ENCODE measurements around the gene FRAT1. TPM values are rescaled to one million over a fixed set of nuclear protein-coding genes. Genes with fewer than 3 reads are reported as not detected.
A peak's percentile ranks its signal among the peaks of the same experiment; 100 is the strongest.

Gene FRAT1, protein sequence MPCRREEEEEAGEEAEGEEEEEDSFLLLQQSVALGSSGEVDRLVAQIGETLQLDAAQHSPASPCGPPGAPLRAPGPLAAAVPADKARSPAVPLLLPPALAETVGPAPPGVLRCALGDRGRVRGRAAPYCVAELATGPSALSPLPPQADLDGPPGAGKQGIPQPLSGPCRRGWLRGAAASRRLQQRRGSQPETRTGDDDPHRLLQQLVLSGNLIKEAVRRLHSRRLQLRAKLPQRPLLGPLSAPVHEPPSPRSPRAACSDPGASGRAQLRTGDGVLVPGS
- total RNA-seq, result 3.5 and 3.6 TPM in 2 replicates
- long read RNA-seq, result 0 reads

DNA sequence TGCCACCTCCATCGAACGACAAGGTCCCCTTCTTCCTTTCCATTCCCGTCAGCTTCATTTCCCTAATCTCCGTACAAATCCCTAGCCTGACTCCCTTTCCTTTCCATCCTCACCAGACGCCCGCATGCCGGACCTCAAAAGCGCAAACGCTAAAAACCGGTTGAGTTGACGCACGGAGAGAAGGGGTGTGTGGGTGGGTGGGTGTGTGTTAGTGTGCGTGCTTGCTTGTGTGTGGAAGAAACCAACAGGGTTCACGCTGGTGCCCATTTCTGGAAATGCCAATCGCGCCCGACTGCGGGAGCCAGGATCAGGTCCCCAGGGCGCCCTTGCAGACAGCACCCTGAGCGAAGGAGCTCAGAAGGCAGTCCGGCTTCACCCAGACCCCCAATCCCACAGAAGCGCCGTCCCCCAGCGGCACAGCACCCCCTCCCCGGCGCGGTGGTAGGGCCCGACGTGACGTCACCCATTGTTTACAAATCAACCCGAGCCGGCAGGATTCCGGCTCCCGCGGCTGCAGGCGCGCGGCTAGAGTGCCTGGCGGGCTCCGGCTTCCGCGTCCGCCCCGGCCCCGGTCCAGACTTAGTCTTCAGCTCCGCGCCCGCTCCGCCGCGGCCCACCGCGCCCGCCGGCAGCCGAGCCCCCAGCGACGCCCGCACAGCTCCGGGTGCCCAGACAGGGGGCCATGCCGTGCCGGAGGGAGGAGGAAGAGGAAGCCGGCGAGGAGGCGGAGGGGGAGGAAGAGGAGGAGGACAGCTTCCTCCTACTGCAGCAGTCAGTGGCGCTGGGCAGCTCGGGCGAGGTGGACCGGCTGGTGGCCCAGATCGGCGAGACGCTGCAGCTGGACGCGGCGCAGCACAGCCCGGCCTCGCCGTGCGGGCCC, at the start of gene FRAT1:
Gene FRAT1 (plus strand): TSS at position 500 of the 880 bp plus-strand sequence. CDS start 183 bp downstream, at position 683.
- TF ChIP-seq, protein P1, sequence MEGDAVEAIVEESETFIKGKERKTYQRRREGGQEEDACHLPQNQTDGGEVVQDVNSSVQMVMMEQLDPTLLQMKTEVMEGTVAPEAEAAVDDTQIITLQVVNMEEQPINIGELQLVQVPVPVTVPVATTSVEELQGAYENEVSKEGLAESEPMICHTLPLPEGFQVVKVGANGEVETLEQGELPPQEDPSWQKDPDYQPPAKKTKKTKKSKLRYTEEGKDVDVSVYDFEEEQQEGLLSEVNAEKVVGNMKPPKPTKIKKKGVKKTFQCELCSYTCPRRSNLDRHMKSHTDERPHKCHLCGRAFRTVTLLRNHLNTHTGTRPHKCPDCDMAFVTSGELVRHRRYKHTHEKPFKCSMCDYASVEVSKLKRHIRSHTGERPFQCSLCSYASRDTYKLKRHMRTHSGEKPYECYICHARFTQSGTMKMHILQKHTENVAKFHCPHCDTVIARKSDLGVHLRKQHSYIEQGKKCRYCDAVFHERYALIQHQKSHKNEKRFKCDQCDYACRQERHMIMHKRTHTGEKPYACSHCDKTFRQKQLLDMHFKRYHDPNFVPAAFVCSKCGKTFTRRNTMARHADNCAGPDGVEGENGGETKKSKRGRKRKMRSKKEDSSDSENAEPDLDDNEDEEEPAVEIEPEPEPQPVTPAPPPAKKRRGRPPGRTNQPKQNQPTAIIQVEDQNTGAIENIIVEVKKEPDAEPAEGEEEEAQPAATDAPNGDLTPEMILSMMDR (IDR thresholded peaks at IDR 0.05), result no peak
- Mint-ChIP-seq H3K36me3 (ENCODE audit: unreplicated experiment) (peaks cover 1% of the 10 kb centered on the region), H3K9me3 (ENCODE audit: unreplicated experiment) (no peaks in the 10 kb centered on the region), H3K4me3 (ENCODE audit: unreplicated experiment) (peak within 1 kb of the TSS; percentile 91), H3K27me3 (ENCODE audit: unreplicated experiment) (peaks cover 11% of the 10 kb centered on the region), H3K27ac (ENCODE audit: unreplicated experiment) (peak within 1 kb of the TSS; percentile 100), H3K4me1 (ENCODE audit: unreplicated experiment) (peaks cover 21% of the 10 kb centered on the region)
- DNase-seq (ENCODE audit: extremely low spot score, unreplicated experiment), result peak; percentile 94

DNA sequence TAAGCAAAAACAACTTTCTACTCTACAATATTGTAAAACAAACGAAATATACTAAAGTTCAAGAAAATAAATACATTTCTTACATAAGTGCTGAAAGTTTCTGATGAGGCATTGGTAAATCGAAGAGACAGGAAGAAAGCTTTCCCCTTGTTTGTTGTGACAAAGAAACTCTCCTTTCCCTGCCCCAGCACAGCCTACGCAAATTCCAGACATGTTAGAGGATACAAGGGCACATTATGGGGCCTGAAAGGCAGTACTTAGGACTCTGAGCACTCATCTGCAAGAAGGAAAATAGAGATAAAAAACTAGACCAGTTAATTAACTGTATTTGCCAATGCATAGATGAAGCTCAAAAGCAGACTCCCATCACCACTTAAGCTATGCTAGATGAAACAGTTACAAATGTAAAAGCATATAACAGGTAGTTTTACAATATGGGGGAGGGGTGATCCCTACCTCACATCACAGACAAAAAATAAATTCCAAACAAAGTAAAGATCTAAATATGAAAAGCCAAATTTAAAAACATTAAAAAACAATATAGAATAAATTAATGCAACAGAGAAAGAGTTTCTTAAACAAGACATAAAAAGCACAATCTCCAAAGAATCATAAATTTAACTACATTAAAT, 48.4 kb upstream of the FRAT1 start:
- H3K27ac Mint-ChIP-seq (ENCODE audit: unreplicated experiment), result no peak overlapping the region
- TF ChIP-seq, protein P1 (IDR thresholded peaks at IDR 0.05), result no peak
- DNase-seq (ENCODE audit: extremely low spot score, unreplicated experiment), result no peak
- no peaks in the 10 kb centered on the region for H3K4me1 Mint-ChIP-seq (ENCODE audit: unreplicated experiment)
- H3K9me3 Mint-ChIP-seq (ENCODE audit: unreplicated experiment), result peaks cover 3% of the 10 kb centered on the region
- H3K4me3 Mint-ChIP-seq (ENCODE audit: unreplicated experiment), result no peak overlapping the region
- H3K36me3 Mint-ChIP-seq (ENCODE audit: unreplicated experiment), result no peaks in the 10 kb centered on the region
- no peaks in the 10 kb centered on the region for H3K27me3 Mint-ChIP-seq (ENCODE audit: unreplicated experiment)

DNA sequence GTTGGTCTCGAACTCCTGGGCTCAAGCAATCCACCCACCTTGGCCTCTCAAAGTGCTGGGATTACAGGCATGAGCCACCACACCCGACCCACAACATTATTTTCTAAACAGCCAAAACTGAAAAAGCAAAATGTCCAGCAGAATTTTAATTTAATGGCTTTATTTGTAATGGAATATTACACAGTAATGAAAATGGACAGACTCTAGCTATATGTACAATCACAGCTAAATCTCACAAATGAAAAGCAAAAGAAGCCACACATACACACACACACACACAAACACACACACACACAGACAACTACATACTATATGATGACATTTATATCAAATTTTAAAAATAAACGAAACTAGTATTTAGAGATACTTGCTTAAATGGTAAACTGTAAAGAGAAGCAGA, 45.4 kb upstream of the FRAT1 start:
- H3K27ac Mint-ChIP-seq (ENCODE audit: unreplicated experiment), result no peak overlapping the region
- DNase-seq (ENCODE audit: extremely low spot score, unreplicated experiment), result no peak
- TF ChIP-seq, protein P1 (IDR thresholded peaks at IDR 0.05), result no peak
- H3K36me3 Mint-ChIP-seq (ENCODE audit: unreplicated experiment), result no peaks in the 10 kb centered on the region
- peaks cover 3% of the 10 kb centered on the region for H3K9me3 Mint-ChIP-seq (ENCODE audit: unreplicated experiment)
- peaks cover 10% of the 10 kb centered on the region for H3K4me1 Mint-ChIP-seq (ENCODE audit: unreplicated experiment)
- H3K27me3 Mint-ChIP-seq (ENCODE audit: unreplicated experiment), result no peaks in the 10 kb centered on the region
- H3K4me3 Mint-ChIP-seq (ENCODE audit: unreplicated experiment), result no peak overlapping the region

DNA sequence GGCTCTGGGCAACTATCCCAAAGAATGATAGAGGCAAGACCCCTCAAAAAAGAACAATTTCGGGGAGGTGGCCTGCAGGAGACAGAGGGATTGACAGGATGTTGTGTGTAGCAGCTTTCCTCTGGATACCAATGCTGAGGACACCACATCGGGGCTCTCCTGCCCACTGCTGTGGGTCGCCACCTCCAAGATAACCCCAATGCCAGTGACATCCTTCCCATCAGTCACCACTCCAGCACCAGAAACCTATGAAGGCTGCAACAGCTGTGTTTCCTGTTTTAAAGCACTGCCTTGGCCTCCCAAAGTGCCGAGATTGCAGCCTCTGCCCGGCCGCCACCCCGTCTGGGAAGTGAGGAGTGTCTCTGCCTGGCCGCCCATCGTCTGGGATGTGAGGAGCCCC, 44.2 kb upstream of the FRAT1 start:
- no peaks in the 10 kb centered on the region for H3K27me3 Mint-ChIP-seq (ENCODE audit: unreplicated experiment)
- H3K27ac Mint-ChIP-seq (ENCODE audit: unreplicated experiment), result no peak overlapping the region
- peaks cover 21% of the 10 kb centered on the region for H3K4me1 Mint-ChIP-seq (ENCODE audit: unreplicated experiment)
- DNase-seq (ENCODE audit: extremely low spot score, unreplicated experiment), result no peak
- H3K36me3 Mint-ChIP-seq (ENCODE audit: unreplicated experiment), result no peaks in the 10 kb centered on the region
- peaks cover 3% of the 10 kb centered on the region for H3K9me3 Mint-ChIP-seq (ENCODE audit: unreplicated experiment)
- H3K4me3 Mint-ChIP-seq (ENCODE audit: unreplicated experiment), result no peak overlapping the region
- TF ChIP-seq, protein P1 (IDR thresholded peaks at IDR 0.05), result no peak

Measured in osteocyte (in vitro differentiated cells).